ENCODE results near the gene ROBO3. TPM values are rescaled to one million over a fixed set of nuclear protein-coding genes. Genes with fewer than 3 reads are reported as not detected.

Gene ROBO3
- total and polyA plus RNA-seq, 2 donors (not counting 1 experiment from before 2014, with no cell fraction given) = 1.0 to 7.4 TPM

DNA sequence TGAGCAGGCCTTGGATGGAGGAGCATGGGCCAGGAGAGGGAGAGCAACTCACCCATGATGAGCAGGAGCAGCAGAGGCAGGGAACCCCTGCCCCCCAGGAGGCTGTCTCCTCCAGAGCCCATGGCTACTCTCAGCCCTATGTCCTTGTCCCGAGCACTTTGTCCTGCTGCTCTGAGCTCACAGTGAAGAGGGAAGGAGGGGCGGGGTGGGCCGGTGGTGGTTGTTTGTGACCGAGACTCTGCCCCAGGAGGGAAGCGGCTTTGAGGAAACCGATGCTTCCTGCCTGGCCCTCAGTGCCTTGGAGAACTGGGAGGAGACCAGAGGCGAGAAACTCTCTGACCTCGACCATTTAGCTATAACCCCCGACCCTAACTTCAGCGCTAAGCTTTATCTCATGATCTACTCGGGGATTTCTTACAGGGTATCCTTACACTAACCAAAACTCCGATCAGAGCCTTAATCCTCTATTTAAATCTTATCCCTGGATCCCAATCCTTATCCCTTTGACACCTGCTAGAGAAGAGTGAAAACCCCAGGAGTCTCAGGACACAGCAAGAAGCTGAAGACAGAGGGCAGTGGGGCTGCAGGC, 32.5 kb downstream of the ROBO3 start, which contains the start of gene ROBO4:
Gene ROBO4 (minus strand): TSS at position 192 of the 589 bp plus-strand sequence. CDS start 70 bp downstream, at position 122.
- Mint-ChIP-seq H3K27me3 (peaks cover 50% of the 10 kb centered on the region), H3K27ac (no peak within 1 kb of the TSS), H3K4me1 (no peaks in the 10 kb centered on the region), H3K4me3 (no peak within 1 kb of the TSS), H3K9me3 (ENCODE audit: insufficient read depth) (no peaks in the 10 kb centered on the region)
- H4K20me1 ChIP-seq (ENCODE audit: control insufficient read depth, insufficient read depth, low read length, poor library complexity, severe bottlenecking) = no peaks in the 10 kb centered on the region
- intact Hi-C loops (cut with micrococcal nuclease) = no loop called here
- no peak within 1 kb of the TSS for H2AFZ ChIP-seq (ENCODE audit: insufficient read depth, low read depth, low read length, poor library complexity, severe bottlenecking)
- no peak within 1 kb of the TSS for H3K4me2 ChIP-seq (replicated peaks; ENCODE audit: low read depth, low read length, poor library complexity, severe bottlenecking)
- WGBS (ENCODE audit: insufficient coverage) = 6% methylated on average over 11 of the region's 12 CpGs
- ATAC-seq (ENCODE audit: low read depth) (no peak), DNase-seq (no peak)
- peaks cover 0 to 6% (median 1%) of the 10 kb centered on the region in 4 experiments for H3K27me3 ChIP-seq (replicated peaks in 1 of 4; ENCODE audit: control extremely low read depth in 1 of 4, control insufficient read depth in 3 of 4, insufficient read depth in 4 of 4, low read length in 3 of 4)
- no peaks in the 10 kb centered on the region for H3K79me2 ChIP-seq (ENCODE audit: control insufficient read depth, insufficient read depth, low read length)
- no peak for TF ChIP-seq EZH2 (IDR thresholded peaks at IDR 0.05; ENCODE audit: borderline replicate concordance, insufficient read depth, low read depth, low read length, poor library complexity, severe bottlenecking)
- TF ChIP-seq, protein P1, sequence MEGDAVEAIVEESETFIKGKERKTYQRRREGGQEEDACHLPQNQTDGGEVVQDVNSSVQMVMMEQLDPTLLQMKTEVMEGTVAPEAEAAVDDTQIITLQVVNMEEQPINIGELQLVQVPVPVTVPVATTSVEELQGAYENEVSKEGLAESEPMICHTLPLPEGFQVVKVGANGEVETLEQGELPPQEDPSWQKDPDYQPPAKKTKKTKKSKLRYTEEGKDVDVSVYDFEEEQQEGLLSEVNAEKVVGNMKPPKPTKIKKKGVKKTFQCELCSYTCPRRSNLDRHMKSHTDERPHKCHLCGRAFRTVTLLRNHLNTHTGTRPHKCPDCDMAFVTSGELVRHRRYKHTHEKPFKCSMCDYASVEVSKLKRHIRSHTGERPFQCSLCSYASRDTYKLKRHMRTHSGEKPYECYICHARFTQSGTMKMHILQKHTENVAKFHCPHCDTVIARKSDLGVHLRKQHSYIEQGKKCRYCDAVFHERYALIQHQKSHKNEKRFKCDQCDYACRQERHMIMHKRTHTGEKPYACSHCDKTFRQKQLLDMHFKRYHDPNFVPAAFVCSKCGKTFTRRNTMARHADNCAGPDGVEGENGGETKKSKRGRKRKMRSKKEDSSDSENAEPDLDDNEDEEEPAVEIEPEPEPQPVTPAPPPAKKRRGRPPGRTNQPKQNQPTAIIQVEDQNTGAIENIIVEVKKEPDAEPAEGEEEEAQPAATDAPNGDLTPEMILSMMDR (IDR thresholded peaks at IDR 0.05) = no peak
- CTCF ChIA-PET = no interaction called here
- H3K9ac ChIP-seq (ENCODE audit: low read length) = no peak within 1 kb of the TSS
- H3K4me3 ChIP-seq (ENCODE audit: control extremely low read depth in 1 of 5, extremely low read depth in 1 of 5, insufficient read depth in 1 of 5, low read depth in 2 of 5, low read length in 4 of 5) = no peak within 1 kb of the TSS
- no peak within 1 kb of the TSS for H3K27ac ChIP-seq (ENCODE audit: low read length in 2 of 2)
- H3K36me3 ChIP-seq (replicated peaks in 1 of 2; ENCODE audit: control extremely low read depth in 1 of 2, control insufficient read depth in 1 of 2, extremely low read depth in 1 of 2, insufficient read depth in 2 of 2, low read length in 1 of 2) = no peaks in the 10 kb centered on the region
- no peaks in the 10 kb centered on the region for H3K9me3 ChIP-seq (ENCODE audit: control extremely low read depth in 1 of 3, control insufficient read depth in 2 of 3, insufficient read depth in 1 of 3, low read length in 2 of 3)
- no peaks in the 10 kb centered on the region for H3K4me1 ChIP-seq (ENCODE audit: control insufficient read depth in 2 of 2, insufficient read depth in 2 of 2, low read length in 2 of 2)
- POLR2A ChIA-PET = no interaction called here

DNA sequence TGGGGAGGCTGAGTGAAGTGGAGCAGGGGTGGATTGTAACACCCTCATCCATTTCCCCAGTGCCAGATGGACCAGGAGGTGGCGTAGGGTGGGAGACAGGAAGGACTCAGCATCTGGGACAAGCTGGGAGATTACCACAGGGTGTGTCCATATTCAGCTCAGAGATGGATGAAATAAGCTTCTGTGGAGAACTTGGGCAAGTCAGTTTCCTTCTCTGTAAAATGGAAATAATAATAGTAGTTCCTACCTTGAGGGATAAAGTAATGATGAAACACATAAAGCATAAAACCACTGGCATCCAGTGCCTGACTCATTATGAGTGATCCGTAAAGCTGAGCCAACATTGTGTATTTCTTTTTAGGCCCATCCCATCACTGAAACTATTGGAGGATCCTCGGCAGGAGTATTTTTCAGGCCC, 33.0 kb downstream of the ROBO3 start:
- intact Hi-C loops (cut with micrococcal nuclease) = no loop called here
- no peaks in the 10 kb centered on the region for H4K20me1 ChIP-seq (ENCODE audit: control insufficient read depth, insufficient read depth, low read length, poor library complexity, severe bottlenecking)
- ChIA-PET POLR2A (no interaction called here), CTCF (interaction anchor here (1.1 kb wide), 1 partner anchor 43 kb away, joined by 3 read pairs; no protein-coding TSS in a partner anchor)
- no peak overlapping the region for H3K4me3 ChIP-seq (ENCODE audit: control extremely low read depth in 1 of 5, extremely low read depth in 1 of 5, insufficient read depth in 1 of 5, low read depth in 2 of 5, low read length in 4 of 5)
- H2AFZ ChIP-seq (ENCODE audit: insufficient read depth, low read depth, low read length, poor library complexity, severe bottlenecking) = no peak overlapping the region
- no peaks in the 10 kb centered on the region for H3K36me3 ChIP-seq (replicated peaks in 1 of 2; ENCODE audit: control extremely low read depth in 1 of 2, control insufficient read depth in 1 of 2, extremely low read depth in 1 of 2, insufficient read depth in 2 of 2, low read length in 1 of 2)
- H3K9ac ChIP-seq (ENCODE audit: low read length) = no peak overlapping the region
- H3K4me1 ChIP-seq (ENCODE audit: control insufficient read depth in 2 of 2, insufficient read depth in 2 of 2, low read length in 2 of 2) = no peaks in the 10 kb centered on the region
- peaks cover 0 to 3% (median under 1%) of the 10 kb centered on the region in 4 experiments for H3K27me3 ChIP-seq (replicated peaks in 1 of 4; ENCODE audit: control extremely low read depth in 1 of 4, control insufficient read depth in 3 of 4, insufficient read depth in 4 of 4, low read length in 3 of 4)
- H3K4me2 ChIP-seq (replicated peaks; ENCODE audit: low read depth, low read length, poor library complexity, severe bottlenecking) = no peak overlapping the region
- H3K4me1 Mint-ChIP-seq = no peaks in the 10 kb centered on the region
- H3K9me3 ChIP-seq (ENCODE audit: control extremely low read depth in 1 of 3, control insufficient read depth in 2 of 3, insufficient read depth in 1 of 3, low read length in 2 of 3) = no peaks in the 10 kb centered on the region
- no peaks in the 10 kb centered on the region for H3K79me2 ChIP-seq (ENCODE audit: control insufficient read depth, insufficient read depth, low read length)
- no peak overlapping the region for H3K27ac Mint-ChIP-seq
- WGBS (ENCODE audit: insufficient coverage) = 83% methylated on average over 1 of the region's 3 CpGs
- no peak for TF ChIP-seq EZH2 (IDR thresholded peaks at IDR 0.05; ENCODE audit: borderline replicate concordance, insufficient read depth, low read depth, low read length, poor library complexity, severe bottlenecking)
- TF ChIP-seq, protein P1 (IDR thresholded peaks at IDR 0.05) = no peak
- no peak overlapping the region for H3K27ac ChIP-seq (ENCODE audit: low read length in 2 of 2)
- no peak for ATAC-seq (ENCODE audit: low read depth)
- H3K9me3 Mint-ChIP-seq (ENCODE audit: insufficient read depth) = no peaks in the 10 kb centered on the region
- H3K4me3 Mint-ChIP-seq = no peak overlapping the region
- peaks cover 47% of the 10 kb centered on the region for H3K27me3 Mint-ChIP-seq
- no peak for DNase-seq
